CD14-positive monocyte (primary cell): Measurements from ENCODE around the gene STK32B. TPM values are rescaled to one million over a fixed set of nuclear protein-coding genes. Genes with fewer than 3 reads are reported as not detected.

ENCODE experiments used
- DNase-seq, 3 donors: peaks; one replicate each; pipeline ENCODE4 v3.0.0-alpha.2; 2011 to 2022
- H2AFZ ChIP-seq: 2 replicates; pipeline ENCODE4 v1.6.0; 2012; ENCODE audit warnings: mild to moderate bottlenecking, low read depth, low read length, inconsistent platforms; ENCODE audit not compliant: insufficient read depth, poor library complexity, severe bottlenecking
- H3K27ac ChIP-seq, 2 donors: 1 replicate in 1 of 2; 2 replicates in 1 of 2; pipeline ENCODE4 v1.5.1; 2012 to 2013; ENCODE audit warnings: low read length in 2 of 2, control low read depth in 1 of 2, inconsistent platforms in 1 of 2, low read depth in 1 of 2, mild to moderate bottlenecking in 1 of 2
- H3K27me3 ChIP-seq, 2 donors: one replicate each; pipeline versions ENCODE4 v1.6.0 to v1.6.1; 2011 to 2013; ENCODE audit warnings: low read length in 2 of 2; ENCODE audit not compliant: control insufficient read depth in 2 of 2, insufficient read depth in 2 of 2
- H3K36me3 ChIP-seq, 2 donors: replicated peaks in 1 of 2; 1 replicate in 1 of 2; 2 replicates in 1 of 2; pipeline versions ENCODE4 v1.5.1 to v1.6.1; 2012 to 2013; ENCODE audit warnings: low read length in 2 of 2, control low read depth in 1 of 2, inconsistent platforms in 1 of 2, mild to moderate bottlenecking in 1 of 2; ENCODE audit not compliant: insufficient read depth in 2 of 2, control insufficient read depth in 1 of 2
- H3K4me1 ChIP-seq, 2 donors: 1 replicate in 1 of 2; 2 replicates in 1 of 2; pipeline versions ENCODE4 v1.5.1 to v1.6.1; 2012 to 2013; ENCODE audit warnings: low read length in 2 of 2, control low read depth in 1 of 2, inconsistent platforms in 1 of 2, mild to moderate bottlenecking in 1 of 2, moderate library complexity in 1 of 2; ENCODE audit not compliant: insufficient read depth in 2 of 2, control insufficient read depth in 1 of 2
- H3K4me2 ChIP-seq: replicated peaks from 2 replicates; pipeline ENCODE3; 2012; ENCODE audit warnings: low read length, moderate library complexity, mild to moderate bottlenecking; ENCODE audit not compliant: poor library complexity, severe bottlenecking; ENCODE audit errors: extremely low read depth
- H3K4me3 ChIP-seq, 3 experiments: fragments of 200-600 bp in 1 of 3; sonication (generic) in 1 of 3; replicated peaks in 1 of 3; 1 replicate in 2 of 3; 2 replicates in 1 of 3; pipeline ENCODE4 v1.5.1; 2011 to 2013; ENCODE audit warnings: low read length in 3 of 3, mild to moderate bottlenecking in 3 of 3, control low read depth in 2 of 3, low read depth in 2 of 3, inconsistent platforms in 1 of 3, moderate library complexity in 1 of 3
- H3K79me2 ChIP-seq: 2 replicates; pipeline ENCODE4 v1.6.0; 2012; ENCODE audit warnings: mild to moderate bottlenecking, control low read depth, inconsistent platforms, low read length, moderate library complexity; ENCODE audit not compliant: insufficient read depth
- H3K9ac ChIP-seq: 2 replicates; pipeline ENCODE4 v1.6.0; 2017; ENCODE audit warnings: low read length, mild to moderate bottlenecking; ENCODE audit not compliant: insufficient read depth, poor library complexity, severe bottlenecking
- H3K9me3 ChIP-seq, 2 donors: replicated peaks in 1 of 2; 1 replicate in 1 of 2; 2 replicates in 1 of 2; pipeline versions ENCODE4 v1.5.1 to v1.6.1; 2012 to 2013; ENCODE audit warnings: low read length in 2 of 2, control low read depth in 1 of 2; ENCODE audit not compliant: control insufficient read depth in 1 of 2, insufficient read depth in 1 of 2
- H4K20me1 ChIP-seq: 2 replicates; pipeline ENCODE4 v1.6.0; 2012; ENCODE audit warnings: mild to moderate bottlenecking, low read length, control low read depth, moderate library complexity; ENCODE audit not compliant: insufficient read depth
- H3K27ac Mint-ChIP-seq, 7 donors: one replicate each; pipeline ENCODE4 v1.8.0; 2020; ENCODE audit warnings: mild to moderate bottlenecking in 7 of 7, mixed read lengths in 7 of 7, moderate library complexity in 6 of 7, inconsistent platforms in 2 of 7
- H3K27me3 Mint-ChIP-seq, 3 donors: one replicate each; pipeline ENCODE4 v1.8.0; 2021 to 2022; ENCODE audit warnings: low read depth in 3 of 3, mild to moderate bottlenecking in 3 of 3, mixed read lengths in 3 of 3, moderate library complexity in 3 of 3, inconsistent platforms in 1 of 3
- H3K36me3 Mint-ChIP-seq, 2 donors: one replicate each; pipeline ENCODE4 v1.8.0; 2020; ENCODE audit warnings: mixed read lengths in 2 of 2, inconsistent platforms in 1 of 2, mild to moderate bottlenecking in 1 of 2
- H3K4me1 Mint-ChIP-seq: one replicate; pipeline ENCODE4 v1.8.0; 2020; ENCODE audit warnings: mild to moderate bottlenecking, mixed read lengths
- H3K4me3 Mint-ChIP-seq, 2 donors: one replicate each; pipeline ENCODE4 v1.8.0; 2020; ENCODE audit warnings: mild to moderate bottlenecking in 2 of 2, mixed read lengths in 2 of 2, moderate library complexity in 1 of 2
- H3K9me3 Mint-ChIP-seq, 7 donors: one replicate each; pipeline ENCODE4 v1.8.0; 2020 to 2022; ENCODE audit warnings: mixed read lengths in 7 of 7, mild to moderate bottlenecking in 6 of 7, moderate library complexity in 6 of 7, inconsistent platforms in 2 of 7
- CTCF ChIP-seq: fragments of 200-600 bp; IDR thresholded peaks from one replicate; pipeline ENCODE4 v1.8.0; 2022; ENCODE audit warnings: antibody characterized with exemption, mild to moderate bottlenecking
- WGBS: methylation state at CpG from one replicate; pipeline ENCODE4 v1.1.5; 2013; ENCODE audit warnings: missing lambda C conversion rate; ENCODE audit not compliant: insufficient coverage; 5-methylcytosine and 5-hydroxymethylcytosine counted together
- intact Hi-C, 2 donors: fragments of 100-400 bp; cut with micrococcal nuclease; formaldehyde crosslinking; loops; one replicate each; pipeline versions ENCODE4 v1.15.0 to v1.15.1; 2023
- polyA plus RNA-seq, 3 donors: library from polyadenylated mRNA; depleted of rRNA in 1 of 3; unstranded in 2 of 3; stranded (reverse) in 1 of 3; fragments of 300-500 nt in 2 of 3; fragments of >200 nt in 1 of 3; fragmentation: Illumina TruSeq in 2 of 3; gene quantifications; 1 replicate in 2 of 3; 2 replicates in 1 of 3; pipeline ENCODE4 v1.2.3, GENCODE V29; 2012 to 2021

STK32B gene
- polyA plus RNA-seq, 3 donors: 0.61 to 1.7 (median 0.75) TPM

GRCh38 chr4:5026371-5026770 is 24.9 kb upstream of the STK32B start:
- no peaks in the 10 kb centered on the region for H4K20me1 ChIP-seq
- H3K9me3 ChIP-seq: no peaks in the 10 kb centered on the region
- Mint-ChIP-seq H3K4me3 (no peak overlapping the region), H3K27ac (no peak overlapping the region), H3K36me3 (peaks cover 0 to 2% of the 10 kb centered on the region in 2 donors), H3K4me1 (peaks cover 12% of the 10 kb centered on the region), H3K9me3 (peaks cover 0 to 3% (median 0%) of the 10 kb centered on the region in 7 donors), H3K27me3 (no peaks in the 10 kb centered on the region)
- H3K4me2 ChIP-seq: no peak overlapping the region
- TF ChIP-seq CTCF: no peak
- no peak overlapping the region for H3K9ac ChIP-seq
- no peaks in the 10 kb centered on the region for H3K27me3 ChIP-seq
- H2AFZ ChIP-seq: no peak overlapping the region
- peaks cover 5 to 6% of the 10 kb centered on the region in 2 donors for H3K4me1 ChIP-seq
- no peak overlapping the region for H3K27ac ChIP-seq
- DNase-seq: no peak
- no peaks in the 10 kb centered on the region for H3K79me2 ChIP-seq
- no CpG with 5 or more reads among the region's 3 CpGs for WGBS
- no peak overlapping the region for H3K4me3 ChIP-seq
- intact Hi-C loops: no loop called here
- H3K36me3 ChIP-seq: no peaks in the 10 kb centered on the region

- no peak overlapping the region for H3K4me3 ChIP-seq
- H4K20me1 ChIP-seq: no peaks in the 10 kb centered on the region
- no peaks in the 10 kb centered on the region for H3K27me3 Mint-ChIP-seq
- no peak overlapping the region for H3K27ac ChIP-seq
- H3K4me1 ChIP-seq: peaks cover 5 to 6% of the 10 kb centered on the region in 2 donors
- no peaks in the 10 kb centered on the region for H3K27me3 ChIP-seq
- no peak overlapping the region for H3K4me2 ChIP-seq
- H3K36me3 Mint-ChIP-seq: peaks cover 0 to 2% of the 10 kb centered on the region in 2 donors
- H3K27ac Mint-ChIP-seq: no peak overlapping the region
- H3K9ac ChIP-seq: no peak overlapping the region
- peaks cover 16% of the 10 kb centered on the region for H3K4me1 Mint-ChIP-seq
- no peak overlapping the region for H3K4me3 Mint-ChIP-seq
- intact Hi-C loops: no loop called here
- H3K9me3 ChIP-seq: no peaks in the 10 kb centered on the region
- peaks cover 0 to 3% (median 0%) of the 10 kb centered on the region in 7 donors for H3K9me3 Mint-ChIP-seq
- no peaks in the 10 kb centered on the region for H3K36me3 ChIP-seq
- H3K79me2 ChIP-seq: no peaks in the 10 kb centered on the region
- no peak for DNase-seq
- no peak for TF ChIP-seq CTCF
- H2AFZ ChIP-seq: no peak overlapping the region
These were observed 23.9 kb upstream of the STK32B start for GRCh38 chr4:5027346-5027745.
